Measurements from ENCODE around the gene NNT. TPM values are rescaled to one million over a fixed set of nuclear protein-coding genes. Genes with fewer than 3 reads are reported as not detected.

NNT gene
- total and polyA plus RNA-seq, 9 of the 15 experiments (the other 6 are each of a cell fraction or from before 2014, with no cell fraction given), result 21.9 to 68.6 (median 42.2) TPM

GRCh38 chr5:43609752-43610151 lies 6.8 kb downstream of the NNT start (continued):
- peak in 1 of 2 experiments; percentile 50; a peak in 1 of 4 replicates for TF ChIP-seq RCOR1 (IDR thresholded peaks at IDR 0.05; ENCODE audit: borderline replicate concordance in 1 of 2, low read depth in 2 of 2, low read length in 2 of 2)
- no peak for TF ChIP-seq ZNF311 (CRISPR knock-in tag; IDR thresholded peaks at IDR 0.05)

- H3K4me2 ChIP-seq (ENCODE audit: insufficient read depth, low read length), result no peak overlapping the region
- H3K79me2 ChIP-seq (ENCODE audit: control insufficient read depth, insufficient read depth, low read length), result no peaks in the 10 kb centered on the region
- in situ Hi-C loops (cut with MboI) (no loop called here), intact Hi-C loops (cut with micrococcal nuclease) (no loop called here)
- FAIRE-seq (no peak), ATAC-seq (no peak), DNase-seq (ENCODE audit: extremely low read depth in 1 of 4, low spot score in 3 of 4) (no peak)
- no peaks in the 10 kb centered on the region for H3K9me1 ChIP-seq (ENCODE audit: control insufficient read depth, insufficient read depth, low read length)
- ChIA-PET CTCF (ENCODE audit: low intra/inter-chr PET ratio) (no interaction called here), POLR2A (interaction anchor here (0.6 kb wide), 1 partner anchor 31 kb away, joined by 4 read pairs; no protein-coding TSS in a partner anchor)
- H3K9ac ChIP-seq (ENCODE audit: insufficient read depth in 1 of 2, low read depth in 2 of 2, low read length in 2 of 2), result no peak overlapping the region
- no peaks in the 10 kb centered on the region for H3K4me1 ChIP-seq (replicated peaks in 1 of 2; ENCODE audit: control insufficient read depth in 2 of 2, insufficient read depth in 2 of 2, low read length in 2 of 2)
- H3K27me3 ChIP-seq (ENCODE audit: control insufficient read depth in 2 of 2, insufficient read depth in 2 of 2, low read length in 2 of 2), result no peaks in the 10 kb centered on the region
- H4K20me1 ChIP-seq (replicated peaks; ENCODE audit: control insufficient read depth, insufficient read depth, low read length), result no peaks in the 10 kb centered on the region
- no peaks in the 10 kb centered on the region for H3K9me3 ChIP-seq (replicated peaks; ENCODE audit: control insufficient read depth, insufficient read depth, low read depth, low read length)
- H3K27ac ChIP-seq (ENCODE audit: extremely low read depth, low read depth, low read length), result no peak overlapping the region
- H3K36me3 ChIP-seq (ENCODE audit: control insufficient read depth, insufficient read depth, low read length), result peaks cover 88% of the 10 kb centered on the region
- H2AFZ ChIP-seq (ENCODE audit: low read depth, low read length), result no peak overlapping the region
- 92% methylated on average over 4 of the region's 4 CpGs for WGBS (ENCODE audit: insufficient coverage, low coverage, missing lambda C conversion rate)
- no peak overlapping the region for H3K4me3 ChIP-seq
- no TSS peak for BruUV-seq (replicated peaks)
- no peak for TF ChIP-seq ARID4B (CRISPR knock-in tag; IDR thresholded peaks at IDR 0.05)
- no peak for TF ChIP-seq SREBF1 (IDR thresholded peaks at IDR 0.05; ENCODE audit: borderline replicate concordance, low read depth, low read length)
- no peak for TF ChIP-seq NELFE (IDR thresholded peaks at IDR 0.05; ENCODE audit: insufficient read depth, insufficient read length)
- TF ChIP-seq KDM4B (IDR thresholded peaks at IDR 0.05; ENCODE audit: borderline replicate concordance in 2 of 2, low read depth in 1 of 2), result no peak
- no peak for TF ChIP-seq JUNB (CRISPR knock-in tag; conservative IDR thresholded peaks at IDR 0.05)
- no peak for TF ChIP-seq MAX (CRISPR knock-in tag; IDR thresholded peaks at IDR 0.05)
- no peak for TF ChIP-seq ZBED1 (IDR thresholded peaks at IDR 0.05)
- TF ChIP-seq XRCC4 (IDR thresholded peaks at IDR 0.05; ENCODE audit: extremely low read depth, insufficient read depth, insufficient read length), result no peak
- no peak for TF ChIP-seq PYGO2 (tag; IDR thresholded peaks at IDR 0.05)
- TF ChIP-seq ZZZ3 (IDR thresholded peaks at IDR 0.05), result no peak
- no peak for TF ChIP-seq PATZ1 (CRISPR knock-in tag; IDR thresholded peaks at IDR 0.05; ENCODE audit: borderline replicate concordance)
- no peak for TF ChIP-seq PRMT5 (CRISPR knock-in tag; IDR thresholded peaks at IDR 0.05)
- no peak for TF ChIP-seq FUS (optimal IDR thresholded peaks at IDR 0.05; ENCODE audit: low read depth, low read length)
- TF ChIP-seq ADNP (tag; IDR thresholded peaks at IDR 0.05), result no peak
Measured at GRCh38 chr5:43613370-43613769, 10.4 kb downstream of the NNT start.

Data from K562 (cell line).